H1 (cell line): ENCODE results near the gene PIAS2. TPM values are rescaled to one million over a fixed set of nuclear protein-coding genes. Genes with fewer than 3 reads are reported as not detected.

Source experiments
- CTCF ChIA-PET: fragments of 300-600 bp; sonication (Branson Sonifier 250); formaldehyde crosslinking; loops from one replicate; lab custom pipeline; 2021; ENCODE audit not compliant: partially characterized antibody; lab: Charles Lee
- POLR2A ChIA-PET: fragments of 300-600 bp; sonication (Branson Sonifier 250); formaldehyde crosslinking; loops from one replicate; lab custom pipeline; 2021; ENCODE audit warnings: inconsistent platforms; ENCODE audit not compliant: partially characterized antibody; lab: Charles Lee
- DNase-seq, 2 experiments: peaks; one replicate each; pipeline versions ENCODE4 v3.0.0 to v3.0.0-alpha.2; 2010 to 2022; ENCODE audit warnings: low spot score in 2 of 2, low read depth in 1 of 2, mixed read lengths in 1 of 2
- FAIRE-seq: peaks from 2 replicates; lab custom pipeline; 2011; peaks lifted over from hg19 to GRCh38; lab: Jason Lieb, UNC
- H2AFZ ChIP-seq: 2 replicates; pipeline ENCODE4 v1.8.1; 2012; ENCODE audit warnings: low read length, inconsistent platforms
- H2AK5ac ChIP-seq: 2 replicates; pipeline ENCODE4 v1.6.1; 2013; ENCODE audit warnings: low read depth, low read length
- H2BK120ac ChIP-seq: replicated peaks from 2 replicates; pipeline ENCODE3; 2013; ENCODE audit warnings: low read depth, low read length, inconsistent platforms
- H2BK12ac ChIP-seq: 2 replicates; pipeline ENCODE4 v1.6.1; 2013; ENCODE audit warnings: low read depth, low read length
- H2BK15ac ChIP-seq: 2 replicates; pipeline ENCODE4 v1.6.1; 2013; ENCODE audit warnings: low read length
- H2BK20ac ChIP-seq: 2 replicates; pipeline ENCODE4 v1.6.1; 2013; ENCODE audit warnings: low read length
- H2BK5ac ChIP-seq: 2 replicates; pipeline ENCODE4 v1.6.1; 2013; ENCODE audit warnings: low read depth, low read length
- H3K14ac ChIP-seq: 2 replicates; pipeline ENCODE4 v1.6.1; 2013; ENCODE audit warnings: inconsistent platforms; ENCODE audit not compliant: insufficient read length
- H3K18ac ChIP-seq: 2 replicates; pipeline ENCODE4 v1.6.1; 2013; ENCODE audit warnings: low read length; ENCODE audit errors: extremely low read depth
- H3K23ac ChIP-seq: 2 replicates; pipeline ENCODE4 v1.6.1; 2013; ENCODE audit warnings: inconsistent platforms; ENCODE audit not compliant: insufficient read length
- H3K23me2 ChIP-seq: 2 replicates; pipeline ENCODE4 v1.6.1; 2013; ENCODE audit warnings: low read depth, low read length
- H3K27ac ChIP-seq: 2 replicates; pipeline ENCODE4 v1.6.1; 2011; ENCODE audit warnings: low read depth, low read length, inconsistent platforms
- H3K27me3 ChIP-seq, 4 experiments: replicated peaks in 1 of 4; 1 replicate in 1 of 4; 2 replicates in 3 of 4; pipeline versions ENCODE4 v1.6.1 to v1.8.1; 2011 to 2013; ENCODE audit warnings: low read length in 3 of 4, mild to moderate bottlenecking in 3 of 4, inconsistent platforms in 2 of 4, mixed read lengths in 2 of 4, moderate library complexity in 1 of 4; ENCODE audit not compliant: control insufficient read depth in 3 of 4, insufficient read depth in 3 of 4; ENCODE audit errors: extremely low read depth in 1 of 4
- H3K36me3 ChIP-seq, 4 experiments: 2 replicates each; pipeline versions ENCODE4 v1.6.1 to v1.8.1; 2011 to 2013; ENCODE audit warnings: mild to moderate bottlenecking in 4 of 4, low read length in 3 of 4, moderate library complexity in 2 of 4, control low read depth in 1 of 4, inconsistent platforms in 1 of 4; ENCODE audit not compliant: insufficient read depth in 4 of 4, control insufficient read depth in 2 of 4
- H3K4ac ChIP-seq: replicated peaks from 2 replicates; pipeline ENCODE3; 2013; ENCODE audit warnings: low read length, low read depth, mixed read lengths, inconsistent platforms; ENCODE audit not compliant: insufficient read length
- H3K4me1 ChIP-seq, 4 experiments: replicated peaks in 1 of 4; 1 replicate in 1 of 4; 2 replicates in 3 of 4; pipeline versions ENCODE4 v1.6.1 to v1.8.1; 2011 to 2013; ENCODE audit warnings: low read length in 3 of 4, inconsistent platforms in 2 of 4, mixed read lengths in 1 of 4; ENCODE audit not compliant: insufficient read depth in 4 of 4, control insufficient read depth in 3 of 4
- H3K4me2 ChIP-seq, 2 experiments: 2 replicates each; pipeline versions ENCODE4 v1.6.1 to v1.8.1; 2011 to 2013; ENCODE audit warnings: low read depth in 2 of 2, low read length in 2 of 2, control low read depth in 1 of 2, inconsistent platforms in 1 of 2, mild to moderate bottlenecking in 1 of 2; ENCODE audit not compliant: insufficient read depth in 1 of 2
- H3K4me3 ChIP-seq, 4 experiments: fragments of 200-600, 300-600 bp in 1 of 4; sonication (generic), shearing (Covaris generic), sonication (Bioruptor Twin) in 1 of 4; 2 replicates each; pipeline versions ENCODE4 v1.5.1 to v1.8.1; 2011 to 2016; ENCODE audit warnings: low read length in 4 of 4, low read depth in 3 of 4, control low read depth in 2 of 4, inconsistent platforms in 2 of 4, mild to moderate bottlenecking in 2 of 4, mixed read lengths in 1 of 4, moderate library complexity in 1 of 4; ENCODE audit not compliant: insufficient read depth in 2 of 4; ENCODE audit errors: extremely low read depth in 1 of 4
- H3K56ac ChIP-seq: replicated peaks from 2 replicates; pipeline ENCODE3; 2013; ENCODE audit warnings: low read depth, mild to moderate bottlenecking, mixed read lengths, low read length, inconsistent platforms; ENCODE audit not compliant: insufficient read length
- H3K79me1 ChIP-seq: 2 replicates; pipeline ENCODE4 v1.6.1; 2013; ENCODE audit warnings: low read depth, low read length, control low read depth
- H3K79me2 ChIP-seq, 2 experiments: 2 replicates each; pipeline versions ENCODE4 v1.6.1 to v1.8.1; 2012 to 2013; ENCODE audit warnings: low read length in 2 of 2, mild to moderate bottlenecking in 2 of 2, inconsistent platforms in 1 of 2; ENCODE audit not compliant: insufficient read depth in 2 of 2, control insufficient read depth in 1 of 2
- H3K9ac ChIP-seq, 4 experiments: replicated peaks in 1 of 4; 1 replicate in 1 of 4; 2 replicates in 3 of 4; pipeline versions ENCODE4 v1.6.1 to v1.8.1; 2011 to 2013; ENCODE audit warnings: low read depth in 3 of 4, low read length in 3 of 4, control low read depth in 2 of 4, mild to moderate bottlenecking in 2 of 4, moderate library complexity in 2 of 4, inconsistent platforms in 1 of 4; ENCODE audit errors: extremely low read depth in 1 of 4
- H3K9me3 ChIP-seq, 2 experiments: 2 replicates each; pipeline versions ENCODE4 v1.6.1 to v1.8.1; 2012 to 2013; ENCODE audit warnings: mild to moderate bottlenecking in 2 of 2, moderate library complexity in 2 of 2, control low read depth in 1 of 2, inconsistent platforms in 1 of 2, low read depth in 1 of 2, low read length in 1 of 2, mixed read lengths in 1 of 2; ENCODE audit not compliant: insufficient read depth in 2 of 2
- H4K20me1 ChIP-seq, 2 experiments: replicated peaks in 1 of 2; 2 replicates each; pipeline versions ENCODE3 to v1.8.1; 2011 to 2013; ENCODE audit warnings: inconsistent platforms in 2 of 2, low read length in 2 of 2, mild to moderate bottlenecking in 1 of 2; ENCODE audit not compliant: insufficient read depth in 2 of 2, control insufficient read depth in 1 of 2
- H4K5ac ChIP-seq: 2 replicates; pipeline ENCODE4 v1.6.1; 2013; ENCODE audit warnings: low read length, low read depth, mixed read lengths, inconsistent platforms; ENCODE audit not compliant: insufficient read length
- H4K8ac ChIP-seq: 2 replicates; pipeline ENCODE4 v1.8.0; 2013; ENCODE audit warnings: mild to moderate bottlenecking, moderate library complexity, low read length, inconsistent platforms; ENCODE audit not compliant: insufficient read depth; ENCODE audit errors: extremely low read depth
- H4K91ac ChIP-seq: replicated peaks from 2 replicates; pipeline ENCODE3; 2013; ENCODE audit warnings: low read length, mixed read lengths, inconsistent platforms; ENCODE audit not compliant: insufficient read length
- RAD21 ChIP-seq, 2 experiments: IDR thresholded peaks in 1 of 2; conservative IDR thresholded peaks in 1 of 2; 2 replicates each; pipeline ENCODE4 v1.6.1; 2011; ENCODE audit warnings: low read depth in 2 of 2, low read length in 2 of 2, improper control_type of control experiment in 1 of 2, inconsistent platforms in 1 of 2, mild to moderate bottlenecking in 1 of 2, moderate library complexity in 1 of 2
- SP2 ChIP-seq: IDR thresholded peaks from 2 replicates; pipeline ENCODE4 v1.6.1; 2012; ENCODE audit warnings: mild to moderate bottlenecking, low read length, inconsistent platforms
- WGBS, 2 experiments: shearing (Covaris generic) in 1 of 2; methylation state at CpG; one replicate each; pipeline versions ENCODE4 v1.1.6 to v1.1.7; 2013 to 2015; ENCODE audit warnings: low lambda C conversion rate in 2 of 2, mixed read lengths in 2 of 2, inconsistent platforms in 1 of 2, low coverage in 1 of 2, missing lambda C conversion rate in 1 of 2; ENCODE audit not compliant: insufficient replicate concordance in 2 of 2, insufficient coverage in 1 of 2, insufficient read length in 1 of 2; ENCODE audit errors: extremely low coverage in 1 of 2, missing lambda C conversion rate in 1 of 2; 5-methylcytosine and 5-hydroxymethylcytosine counted together
- polyA plus RNA-seq, 7 experiments: library from polyadenylated mRNA; depleted of rRNA in 3 of 7; stranded (reverse) in 5 of 7; unstranded in 2 of 7; fragments of >200 nt in 5 of 7; fragments of 200-250 nt in 2 of 7; gene quantifications; 1 replicate in 5 of 7; 2 replicates in 1 of 7; 4 replicates in 1 of 7; pipeline versions ENCODE4 v1.2.1 to v1.2.3, GENCODE V29; 2011 to 2013; ENCODE audit warnings: missing spikeins in 2 of 7, mixed read lengths in 2 of 7
- total RNA-seq: library from RNA; stranded (reverse); fragmentation: NEBNext Ultra II Directional; extraction: Animal tissue kit (Norgen Biotek cat#: 25700); gene quantifications from 2 replicates; pipeline ENCODE4 v1.2.1, GENCODE V29; 2021

The PIAS2 gene
- total and polyA plus RNA-seq, 2 of the 8 experiments (the other 6 are each of a cell fraction or from before 2014, with no cell fraction given), result 20.1 to 53.9 TPM

DNA sequence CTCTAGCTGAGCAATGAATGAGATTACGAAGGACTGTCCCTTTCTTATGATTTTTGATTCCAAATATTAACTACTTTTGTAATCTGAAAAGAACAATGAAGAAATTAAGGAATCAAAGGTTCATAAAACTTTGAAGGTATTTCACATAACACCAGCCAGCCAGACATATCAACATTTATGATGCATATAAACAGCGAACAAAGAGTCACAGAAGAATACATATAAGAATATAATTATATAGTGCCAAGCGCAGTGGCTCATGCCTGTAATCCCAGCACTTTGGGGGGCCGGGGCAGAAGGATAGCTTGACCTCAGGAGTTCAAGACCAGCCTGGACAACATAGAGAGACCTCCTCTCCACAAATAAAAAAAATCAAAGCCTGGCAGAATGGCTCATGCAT, 34.1 kb downstream of the PIAS2 start:
- whole genome bisulfite sequencing, 2 experiments, result 86% methylated on average over 4 of the region's 4 CpGs; no CpG with 5 or more reads in 1 of the 2 experiments
- POLR2A ChIA-PET, result interaction anchor here (0.6 kb wide), 1 partner anchor 67 kb away, joined by 3 read pairs; no protein-coding TSS in a partner anchor

More for the DNA sequence above, 34.1 kb downstream of the PIAS2 start:
- H3K9me3 ChIP-seq, result peaks cover 2 to 15% of the 10 kb centered on the region in 2 experiments
- H3K4ac ChIP-seq, result no peak overlapping the region
- no peak overlapping the region for H2BK5ac ChIP-seq
- H3K4me1 ChIP-seq, result no peaks in the 10 kb centered on the region
- H3K79me2 ChIP-seq, result peaks cover 3 to 87% of the 10 kb centered on the region in 2 experiments; a peak in 3 of 4 replicates
- H2BK120ac ChIP-seq, result no peak overlapping the region
- FAIRE-seq, result no peak
- H3K27ac ChIP-seq, result no peak overlapping the region
- H3K4me3 ChIP-seq, result no peak overlapping the region
- H3K79me1 ChIP-seq, result peaks cover 2% of the 10 kb centered on the region
- no peak for DNase-seq
- peaks cover 0 to 2% of the 10 kb centered on the region in 2 experiments for H4K20me1 ChIP-seq
- no peak overlapping the region for H3K23ac ChIP-seq
- H2BK20ac ChIP-seq, result no peak overlapping the region
- H3K27me3 ChIP-seq, result no peaks in the 10 kb centered on the region
- no peak overlapping the region for H3K14ac ChIP-seq
- H3K23me2 ChIP-seq, result no peaks in the 10 kb centered on the region
- H2AFZ ChIP-seq, result no peak overlapping the region
- H3K18ac ChIP-seq, result no peak overlapping the region
- H4K91ac ChIP-seq, result no peak overlapping the region
- no peak overlapping the region for H3K9ac ChIP-seq
- no peak overlapping the region for H4K8ac ChIP-seq
- no peak for TF ChIP-seq RAD21 (IDR thresholded peaks at IDR 0.05 in 1 of 2, conservative IDR thresholded peaks at IDR 0.05 in 1 of 2; ENCODE audit: low read depth in 2 of 2, low read length in 2 of 2)
- TF ChIP-seq SP2, result no peak
- TF ChIP-seq, all 59 proteins: peak for 0
- no peak overlapping the region for H3K4me2 ChIP-seq
- H2BK15ac ChIP-seq, result no peak overlapping the region
- CTCF ChIA-PET, result interaction anchor here (1.4 kb wide), 1 partner anchor 10 kb away, joined by 4 read pairs; no protein-coding TSS in a partner anchor
- H3K36me3 ChIP-seq, result peaks cover 0 to 18% (median 2%) of the 10 kb centered on the region in 4 experiments; a peak in 4 of 8 replicates
- H3K56ac ChIP-seq, result no peak overlapping the region
- no peak overlapping the region for H2AK5ac ChIP-seq
- no peak overlapping the region for H4K5ac ChIP-seq
- no peak overlapping the region for H2BK12ac ChIP-seq
